ENCODE measurements around the gene VPS4B.
"Not testable (repeated sequence)": the region's sequence is repeated elsewhere in the genome, so short reads cannot be mapped to it uniquely, and the experiment has no call there.

The VPS4B gene

DNA sequence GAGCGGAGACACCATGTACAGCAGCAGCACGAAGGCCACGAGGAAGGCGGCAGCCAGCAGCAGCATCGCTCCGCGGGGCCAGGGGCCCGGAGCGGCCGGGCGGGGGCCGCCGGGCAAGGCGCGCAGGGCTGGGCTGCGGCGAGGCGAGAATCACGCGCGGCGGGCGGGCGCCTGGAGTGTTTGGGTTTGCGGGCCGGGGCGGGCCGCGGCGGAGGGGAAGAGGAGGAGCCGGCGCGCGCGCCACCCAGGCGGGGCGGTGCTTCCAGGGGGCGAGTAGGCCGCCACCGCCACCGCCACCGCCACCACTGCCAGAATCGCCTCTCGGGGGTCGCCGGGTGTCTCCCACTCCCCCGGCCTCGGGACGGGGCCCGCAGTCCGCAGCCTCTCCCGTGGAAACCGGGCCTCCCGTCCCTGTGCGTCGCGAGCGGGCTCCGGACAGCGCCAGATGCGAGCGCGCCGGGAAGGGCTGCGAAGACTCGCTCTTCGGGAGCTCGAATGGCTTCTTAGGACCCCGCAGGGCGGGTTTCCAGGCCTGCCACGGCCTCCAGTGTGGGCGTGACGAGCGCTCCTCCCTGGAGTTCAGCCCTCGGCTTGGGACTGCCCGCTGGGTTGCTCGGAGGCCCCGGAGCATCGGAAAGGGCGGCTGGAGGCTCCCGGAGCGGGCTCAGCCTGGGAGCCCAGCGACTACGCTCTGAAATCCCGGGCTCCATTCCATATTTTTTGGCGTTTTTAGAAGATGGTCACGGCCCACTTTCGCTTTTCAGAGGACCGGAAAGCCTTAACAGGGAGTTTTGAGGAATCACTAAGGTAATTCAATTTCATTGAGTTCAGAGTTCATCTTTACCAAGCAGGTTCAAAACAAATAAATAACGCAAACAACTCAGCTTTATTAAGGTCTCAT is 55.0 kb downstream of the VPS4B start, which contains the start of gene KDSR:
TSS of gene KDSR (minus strand) at position 154 of the 901 bp plus-strand sequence. CDS start at position 66, 88 bp downstream.
- DNase-seq = peak; percentile 96

DNA sequence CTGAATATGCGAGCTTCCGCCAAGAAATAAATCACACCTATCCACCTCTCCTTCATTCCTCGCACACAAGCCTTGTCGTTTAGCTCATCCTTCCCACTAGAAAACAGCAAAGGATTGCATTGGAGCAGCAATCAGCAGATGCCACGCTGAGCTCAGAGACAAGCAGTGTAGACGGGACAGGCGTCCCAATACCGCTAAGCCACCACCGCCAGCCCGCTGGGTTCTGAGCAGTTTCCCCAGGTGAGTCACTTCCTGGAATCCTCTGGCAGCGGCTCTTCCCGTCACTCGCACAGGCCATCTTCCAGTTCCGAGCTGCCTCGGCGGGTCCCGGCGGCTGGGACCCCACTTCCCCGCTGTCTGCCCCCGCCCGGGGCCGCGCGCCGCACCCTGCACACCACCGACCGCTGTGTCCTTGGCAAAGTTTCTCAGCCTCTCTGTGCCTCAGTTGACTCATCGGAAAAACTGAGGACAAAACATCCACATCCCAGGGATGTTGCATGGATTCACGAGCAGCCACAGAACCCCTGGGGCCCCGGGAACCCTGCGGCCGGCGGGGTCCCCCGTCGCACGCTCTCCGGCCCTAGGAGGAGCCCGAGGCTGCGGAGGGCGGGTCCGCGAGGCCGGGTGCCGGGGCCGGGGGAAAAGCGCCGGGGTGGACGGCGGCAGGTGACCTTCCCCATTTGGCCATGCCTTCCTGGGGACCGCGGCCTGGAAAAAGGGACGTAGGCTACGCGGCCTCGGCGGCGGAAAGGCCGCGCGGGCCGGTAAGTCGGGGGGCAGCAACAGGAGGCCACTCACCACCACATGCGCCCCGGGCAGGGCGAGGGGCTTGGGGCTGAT is 55.8 kb downstream of the VPS4B start:
- peak; percentile 27 for DNase-seq

DNA sequence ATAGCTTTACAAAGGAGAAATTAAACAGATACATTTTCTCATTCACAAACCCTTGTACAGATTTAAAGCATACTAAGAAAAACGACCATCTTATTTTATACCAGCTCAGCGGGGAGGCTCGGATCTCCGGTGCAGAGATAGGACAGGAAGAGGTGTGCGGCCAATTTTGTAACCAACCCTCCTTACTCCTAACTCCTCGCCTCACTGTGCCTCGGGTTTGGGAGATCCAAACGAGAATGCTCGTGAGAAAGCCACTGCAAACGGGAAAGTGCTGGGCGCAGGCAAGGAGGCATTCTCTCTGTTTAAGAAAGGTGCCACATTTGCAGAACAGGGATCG is 56.4 kb downstream of the VPS4B start:
- no peak for DNase-seq

DNA sequence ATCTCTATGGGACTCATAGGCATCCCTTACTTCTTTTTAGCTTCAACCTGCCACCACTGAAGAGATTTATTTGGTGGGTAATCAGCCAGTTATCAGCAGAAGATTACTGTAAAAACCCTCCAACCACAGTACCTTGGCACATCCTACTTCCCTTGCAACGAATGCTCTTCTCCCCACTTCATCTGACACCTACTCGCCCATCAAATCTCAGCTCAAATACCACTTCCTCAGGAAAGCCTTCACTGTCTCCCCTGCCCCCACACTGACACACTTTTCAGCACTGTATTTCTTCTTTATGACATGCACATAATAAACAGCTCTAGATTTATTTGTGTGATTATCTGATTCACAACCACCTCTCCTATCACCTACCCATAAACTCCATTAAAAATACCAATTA is 58.3 kb downstream of the VPS4B start:
- no peak for DNase-seq

DNA sequence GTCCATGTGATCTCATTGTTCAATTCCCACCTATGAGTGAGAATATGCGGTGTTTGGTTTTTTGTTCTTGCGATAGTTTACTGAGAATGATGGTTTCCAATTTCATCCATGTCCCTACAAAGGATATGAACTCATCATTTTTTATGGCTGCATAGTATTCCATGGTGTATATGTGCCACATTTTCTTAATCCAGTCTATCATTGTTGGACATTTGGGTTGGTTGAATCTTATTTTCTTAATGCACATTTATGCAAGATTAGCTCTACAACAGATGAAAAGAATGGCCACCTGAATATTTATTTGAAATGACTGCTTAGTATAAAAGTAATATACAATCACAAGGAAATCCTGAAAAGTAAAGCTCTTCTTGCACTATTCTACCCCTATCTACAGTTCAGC is 58.9 kb downstream of the VPS4B start:
- DNase-seq = not testable (repeated sequence)

DNA sequence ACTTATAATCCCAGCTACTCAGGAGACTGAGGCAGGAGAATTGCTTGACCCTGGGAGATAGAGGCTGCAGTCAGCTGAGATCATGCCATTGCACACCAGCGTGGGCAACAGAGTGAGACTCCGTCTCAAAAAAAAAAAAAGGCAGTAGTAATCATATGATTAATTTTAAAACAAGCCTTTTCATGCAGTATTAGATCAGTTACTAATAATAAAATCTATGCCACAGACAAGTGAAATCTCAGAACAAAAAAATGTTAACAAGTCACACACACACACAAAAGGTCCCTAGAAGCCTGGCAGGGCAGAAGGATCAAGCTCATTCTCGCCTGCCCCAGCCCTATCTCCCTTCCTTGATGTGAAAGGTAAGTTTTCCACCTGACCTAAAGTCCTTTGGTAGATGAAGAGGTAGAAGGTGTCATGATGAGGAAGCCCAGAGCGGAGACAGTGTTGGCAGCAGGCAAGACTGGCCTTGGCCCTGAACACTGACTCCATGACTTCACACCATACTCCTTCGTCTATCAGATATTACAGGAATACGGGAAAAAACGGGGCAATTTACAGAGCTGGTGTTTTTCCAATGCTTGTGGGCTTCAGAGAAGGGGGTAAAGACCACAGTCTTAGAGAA is 65.9 kb downstream of the VPS4B start:
- DNase-seq = no peak

DNA sequence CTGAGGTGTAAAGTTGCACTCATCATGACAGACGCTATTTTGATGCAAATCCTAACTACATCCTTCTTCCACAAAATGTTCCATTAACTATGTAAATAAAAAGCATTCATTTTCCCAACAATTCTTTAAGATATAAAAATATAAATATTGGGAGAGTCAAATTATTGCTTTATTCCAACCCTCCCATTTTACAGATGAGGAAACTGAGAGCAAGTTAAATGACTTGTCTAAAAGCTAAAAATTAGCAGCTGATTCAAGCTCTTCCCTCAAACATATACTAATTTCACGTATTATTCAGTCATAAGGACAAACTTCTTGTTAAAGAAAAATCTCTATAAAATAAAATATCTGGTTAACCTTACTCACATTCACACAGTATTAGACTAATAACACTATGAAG is 72.0 kb downstream of the VPS4B start:
- DNase-seq = no peak

DNA sequence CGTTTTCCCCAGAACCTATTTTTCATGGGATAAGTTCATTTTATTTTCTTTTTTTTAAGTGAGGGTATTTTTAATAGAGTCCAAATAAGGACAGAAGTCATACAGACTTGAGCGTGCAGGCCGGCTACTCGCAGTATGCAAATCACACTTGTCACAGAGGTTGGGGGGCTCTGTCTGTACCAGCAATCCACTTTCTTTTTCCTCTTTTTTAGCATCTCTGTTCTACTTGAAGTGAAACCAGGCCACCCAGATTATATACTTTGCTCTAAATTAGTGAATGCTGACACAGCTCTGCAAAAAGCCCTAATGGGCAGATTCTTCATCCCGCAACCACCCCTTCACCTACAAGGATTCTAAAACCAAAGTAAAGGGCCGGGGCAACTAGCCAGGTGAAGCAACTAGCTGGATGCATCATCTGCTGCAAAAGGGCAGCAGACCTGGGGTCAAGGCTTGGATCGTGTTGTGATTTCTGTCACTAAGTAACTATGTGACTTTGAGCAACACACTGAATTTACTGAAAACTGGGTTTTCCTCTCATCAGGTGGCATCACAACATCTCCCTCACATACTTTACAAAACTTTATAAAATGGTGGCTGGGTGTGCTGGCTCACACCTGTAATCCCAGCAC is 73.7 kb downstream of the VPS4B start:
- no peak for DNase-seq

DNA sequence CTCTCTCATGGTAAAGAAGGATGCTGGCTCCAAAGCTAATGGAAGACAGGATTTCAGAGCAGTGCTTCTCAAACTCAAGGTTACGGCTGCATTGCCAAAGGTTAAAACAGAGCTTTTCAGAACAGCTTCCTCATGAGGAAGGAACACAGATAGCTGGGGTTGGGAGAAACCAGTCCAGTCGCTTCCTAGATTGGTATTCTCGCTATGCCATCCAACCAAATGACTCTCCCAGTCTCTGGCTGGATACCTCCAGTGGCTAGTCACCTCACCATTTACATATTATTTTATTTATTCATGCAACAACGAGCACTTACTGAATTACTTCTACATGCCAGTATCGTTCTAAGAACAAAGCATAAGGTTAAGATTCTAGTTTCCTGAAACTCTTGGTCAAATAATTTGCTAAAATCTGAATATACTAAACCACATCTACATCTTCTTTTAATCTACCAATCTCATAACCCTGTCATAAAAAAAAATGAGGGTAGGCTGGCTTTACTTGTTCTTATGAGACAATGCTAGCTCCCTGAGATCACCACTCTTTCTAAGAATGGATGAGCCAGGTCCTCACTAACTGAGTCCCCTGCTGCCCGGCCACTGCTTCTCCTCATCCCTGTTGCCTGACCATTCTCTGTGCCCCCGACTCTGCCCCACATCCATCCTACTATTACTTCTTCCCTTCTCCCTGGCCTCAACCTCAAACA is 75.6 kb downstream of the VPS4B start:
- no peak for DNase-seq

DNA sequence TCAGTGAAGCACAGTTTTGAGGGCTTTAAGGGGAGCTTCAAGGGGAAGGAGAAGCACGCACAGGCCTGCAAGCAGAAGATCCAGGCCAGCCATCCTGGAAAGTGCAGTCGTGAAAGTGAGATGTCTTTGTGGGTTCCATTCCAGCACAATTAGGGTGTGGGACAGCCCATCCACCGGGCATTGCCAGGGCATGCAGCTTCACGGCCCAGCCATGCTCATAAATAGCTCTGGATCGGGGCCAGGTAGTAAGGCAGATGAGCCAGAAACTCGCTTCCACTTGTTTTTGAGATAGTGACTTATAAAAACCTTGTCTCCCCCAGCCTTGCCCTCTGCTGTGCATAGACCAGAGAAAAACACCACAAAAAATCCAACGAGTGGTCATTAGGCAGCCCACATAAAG is 76.2 kb downstream of the VPS4B start:
- no peak for DNase-seq

DNA sequence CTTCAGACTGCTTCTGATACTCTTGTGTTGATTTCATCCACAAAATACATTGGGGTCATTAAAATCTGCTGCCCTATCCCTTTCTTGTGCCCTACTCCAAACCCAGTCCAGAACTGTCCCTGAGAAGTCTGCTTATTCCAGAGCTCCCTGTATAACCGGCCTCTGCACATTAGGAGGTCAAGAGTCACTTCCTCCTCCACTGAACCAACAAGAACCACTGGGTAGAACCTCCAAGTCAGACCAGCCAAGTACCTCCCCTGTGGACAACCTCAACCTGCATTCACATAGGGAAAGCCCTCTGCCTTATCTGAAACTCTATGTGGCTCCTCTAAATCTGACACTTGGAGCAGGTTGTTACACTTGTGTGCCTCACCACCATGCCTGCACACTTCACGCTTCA is 77.4 kb downstream of the VPS4B start:
- no peak for DNase-seq

DNA sequence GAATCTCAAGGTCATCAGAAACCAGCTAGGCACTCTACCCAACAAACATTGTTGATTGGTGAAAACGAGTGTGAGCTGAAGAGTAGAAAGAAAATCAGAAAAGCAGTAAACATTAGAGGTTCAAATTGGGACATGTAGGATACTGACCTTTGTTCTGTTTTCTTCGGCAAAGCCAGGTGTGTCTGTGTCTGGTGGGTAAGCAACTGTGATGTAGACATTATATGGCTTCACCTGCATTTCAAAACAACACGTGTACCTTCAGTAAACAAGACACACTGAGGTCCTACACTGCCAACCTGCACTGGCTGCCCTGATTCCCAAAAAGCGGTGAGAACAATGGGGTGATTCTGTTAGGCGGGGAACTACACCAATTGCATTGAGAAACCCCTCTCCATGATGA is 78.0 kb downstream of the VPS4B start:
- DNase-seq = no peak

DNA sequence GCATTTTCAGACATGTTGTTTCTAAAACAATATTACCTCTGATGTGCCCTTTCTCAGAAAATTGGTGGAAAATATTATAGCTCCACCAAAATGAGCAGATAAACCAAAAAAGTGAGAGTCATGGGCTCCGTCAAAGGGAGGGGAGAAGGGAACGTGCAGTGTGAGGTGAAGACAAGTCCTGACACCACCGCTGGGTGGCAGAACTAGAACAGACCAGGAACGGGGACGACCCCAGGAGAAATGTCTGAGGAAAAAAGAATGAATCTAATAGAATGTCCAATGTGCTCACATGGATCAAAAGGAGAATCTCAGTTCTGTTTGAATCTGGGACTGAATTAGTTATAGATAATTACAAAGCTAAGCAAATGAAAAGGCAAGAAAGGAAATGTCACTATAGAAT is 80.1 kb downstream of the VPS4B start:
- no peak for DNase-seq

DNA sequence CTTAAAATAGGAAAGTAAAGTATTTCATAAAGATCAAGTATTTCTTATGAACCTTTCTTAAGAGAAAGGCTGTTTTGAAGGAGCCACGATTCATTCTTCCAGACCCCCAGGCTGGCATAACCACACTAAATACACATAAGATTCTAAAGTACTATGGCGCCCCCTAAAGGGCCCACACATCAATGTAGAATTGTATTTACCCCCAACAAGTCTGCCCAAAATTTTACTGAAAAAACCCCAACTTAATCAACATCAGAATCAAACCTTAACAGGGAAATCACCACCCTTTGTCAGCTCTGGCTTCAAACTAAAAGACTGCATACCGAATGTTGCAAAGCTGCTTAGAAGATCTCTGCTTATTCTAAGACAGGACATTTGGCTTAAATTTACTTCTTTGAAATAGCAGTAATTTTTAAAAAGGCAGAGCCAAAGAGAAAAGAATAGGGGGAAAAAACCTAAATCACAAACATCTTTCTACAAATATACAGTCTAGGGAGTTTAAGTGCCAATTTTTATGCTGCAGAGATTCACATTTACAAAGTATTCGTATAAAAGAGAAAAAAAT is 82.3 kb downstream of the VPS4B start:
- DNase-seq = peak; percentile 42
